IMR-90 (cell line): ENCODE measurements around the gene SF3B2. TPM values are rescaled to one million over a fixed set of nuclear protein-coding genes. Genes with fewer than 3 reads are reported as not detected.

Experiments
- ATAC-seq: fragments of 200-7000 bp; cut with Tn5 transposase; 2 replicates; pipeline ENCODE4 v1.9.1; 2020; ENCODE audit warnings: low read depth, mild to moderate bottlenecking, moderate library complexity
- BruUV-seq: library from RNA; stranded (reverse); fragments of 400-500 nt; replicated peaks from 2 replicates; lab custom pipeline; 2021; lab: Mats Ljungman, UMichigan
- CTCF ChIA-PET: fragments of 300-600 bp; formaldehyde crosslinking; extraction: SDS; loops from one replicate; lab custom pipeline; 2021; ENCODE audit warnings: antibody characterized with exemption; lab: Yijun Ruan, JAX
- POLR2A ChIA-PET: fragments of 300-600 bp; sonication (Branson Sonifier 250); formaldehyde crosslinking; loops from one replicate; lab custom pipeline; 2022; ENCODE audit warnings: antibody characterized with exemption; ENCODE audit not compliant: unreplicated experiment; lab: Charles Lee
- DNase-seq: peaks from one replicate; pipeline ENCODE4 v3.0.0; 2013
- H2AFZ ChIP-seq: replicated peaks from 2 replicates; pipeline ENCODE3; 2013; ENCODE audit warnings: low read length, mild to moderate bottlenecking; ENCODE audit not compliant: poor library complexity
- H2AK5ac ChIP-seq: 2 replicates; pipeline ENCODE4 v1.6.1; 2013; ENCODE audit warnings: low read depth, low read length, inconsistent platforms
- H2AK9ac ChIP-seq: replicated peaks from 2 replicates; pipeline ENCODE3; 2013; ENCODE audit warnings: mild to moderate bottlenecking, low read depth, low read length, moderate library complexity; ENCODE audit not compliant: poor library complexity
- H2BK120ac ChIP-seq: 2 replicates; pipeline ENCODE4 v1.6.1; 2013; ENCODE audit warnings: low read depth, low read length, inconsistent platforms
- H2BK15ac ChIP-seq: 3 replicates; pipeline ENCODE4 v1.6.1; 2013; ENCODE audit warnings: low read depth, low read length, inconsistent platforms
- H2BK20ac ChIP-seq: 2 replicates; pipeline ENCODE4 v1.6.1; 2013; ENCODE audit warnings: low read depth, mild to moderate bottlenecking, inconsistent platforms, low read length, moderate library complexity
- H2BK5ac ChIP-seq: 2 replicates; pipeline ENCODE4 v1.6.1; 2013; ENCODE audit warnings: mild to moderate bottlenecking, low read depth, low read length, inconsistent platforms; ENCODE audit not compliant: poor library complexity, severe bottlenecking
- H3K14ac ChIP-seq: replicated peaks from 2 replicates; pipeline ENCODE4 v1.6.1; 2013; ENCODE audit warnings: low read depth, low read length, inconsistent platforms
- H3K18ac ChIP-seq: 2 replicates; pipeline ENCODE4 v1.6.1; 2013; ENCODE audit warnings: low read depth, low read length, control low read depth
- H3K23ac ChIP-seq: 2 replicates; pipeline ENCODE4 v1.6.1; 2013; ENCODE audit warnings: low read depth, low read length, inconsistent platforms
- H3K27ac ChIP-seq: 2 replicates; pipeline ENCODE4 v1.5.1; 2013; ENCODE audit warnings: mild to moderate bottlenecking, control low read depth, low read length; ENCODE audit not compliant: insufficient read depth
- H3K27me3 ChIP-seq: 2 replicates; pipeline ENCODE4 v1.6.1; 2013; ENCODE audit warnings: low read length; ENCODE audit not compliant: control insufficient read depth, insufficient read depth
- H3K36me3 ChIP-seq: 2 replicates; pipeline ENCODE4 v1.6.1; 2013; ENCODE audit warnings: low read length, mixed read lengths; ENCODE audit not compliant: control insufficient read depth, insufficient read depth
- H3K4ac ChIP-seq: 2 replicates; pipeline ENCODE4 v1.6.1; 2013; ENCODE audit warnings: low read depth, low read length, inconsistent platforms
- H3K4me1 ChIP-seq: 2 replicates; pipeline ENCODE4 v1.6.1; 2013; ENCODE audit warnings: low read length, mixed read lengths; ENCODE audit not compliant: control insufficient read depth, insufficient read depth
- H3K4me2 ChIP-seq: 2 replicates; pipeline ENCODE4 v1.6.1; 2013; ENCODE audit warnings: low read depth, mild to moderate bottlenecking, control low read depth, low read length, moderate library complexity
- H3K4me3 ChIP-seq: 2 replicates; pipeline ENCODE4 v1.5.1; 2013; ENCODE audit warnings: low read depth, mild to moderate bottlenecking, control low read depth, low read length, moderate library complexity; ENCODE audit not compliant: insufficient read depth
- H3K56ac ChIP-seq: 2 replicates; pipeline ENCODE4 v1.6.1; 2013; ENCODE audit warnings: low read length, inconsistent platforms; ENCODE audit not compliant: insufficient read depth; ENCODE audit errors: extremely low read depth
- H3K79me1 ChIP-seq, 2 experiments: 2 replicates each; pipeline ENCODE4 v1.6.1; 2013; ENCODE audit warnings: low read length in 2 of 2, inconsistent platforms in 1 of 2, low read depth in 1 of 2
- H3K9ac ChIP-seq: 2 replicates; pipeline ENCODE4 v1.6.1; 2013; ENCODE audit warnings: low read depth, low read length, control low read depth
- H3K9me1 ChIP-seq: 2 replicates; pipeline ENCODE4 v1.6.1; 2013; ENCODE audit warnings: low read length, inconsistent platforms; ENCODE audit not compliant: insufficient read depth
- H3K9me3 ChIP-seq: 2 replicates; pipeline ENCODE4 v1.6.1; 2013; ENCODE audit warnings: low read length; ENCODE audit not compliant: control insufficient read depth, insufficient read depth
- H4K20me1 ChIP-seq: 2 replicates; pipeline ENCODE4 v1.6.1; 2013; ENCODE audit warnings: low read length, inconsistent platforms; ENCODE audit not compliant: insufficient read depth
- H4K5ac ChIP-seq: 2 replicates; pipeline ENCODE4 v1.6.1; 2013; ENCODE audit warnings: mild to moderate bottlenecking, low read depth, low read length, control low read depth
- H4K8ac ChIP-seq, 2 experiments: 2 replicates each; pipeline ENCODE4 v1.6.1; 2013; ENCODE audit warnings: low read depth in 2 of 2, low read length in 2 of 2, control low read depth in 1 of 2, inconsistent platforms in 1 of 2
- H4K91ac ChIP-seq: 2 replicates; pipeline ENCODE4 v1.6.1; 2013; ENCODE audit warnings: low read depth, low read length, inconsistent platforms; ENCODE audit not compliant: insufficient read depth
- BHLHE40 ChIP-seq: fragments of 150-350 bp; IDR thresholded peaks from 2 replicates; pipeline ENCODE4 v1.6.1; 2016; ENCODE audit warnings: mild to moderate bottlenecking, low read depth, low read length
- CEBPB ChIP-seq: IDR thresholded peaks from 2 replicates; pipeline ENCODE4 v1.6.1; 2012; ENCODE audit warnings: low read depth, low read length, improper control_type of control experiment
- CHD1 ChIP-seq: IDR thresholded peaks from 2 replicates; pipeline ENCODE4 v1.6.1; 2012; ENCODE audit warnings: low read depth, low read length, improper control_type of control experiment
- FOS ChIP-seq: fragments of 150-350 bp; IDR thresholded peaks from 2 replicates; pipeline ENCODE4 v1.6.1; 2016; ENCODE audit warnings: low read depth, low read length
- MAFK ChIP-seq: IDR thresholded peaks from 2 replicates; pipeline ENCODE4 v1.6.1; 2012; ENCODE audit warnings: low read depth, low read length, improper control_type of control experiment
- MAZ ChIP-seq: IDR thresholded peaks from 2 replicates; pipeline ENCODE4 v1.6.1; 2012; ENCODE audit warnings: low read depth, mild to moderate bottlenecking, low read length, improper control_type of control experiment, moderate library complexity, borderline replicate concordance
- MXI1 ChIP-seq: IDR thresholded peaks from 2 replicates; pipeline ENCODE4 v1.6.1; 2012; ENCODE audit warnings: low read depth, mild to moderate bottlenecking, low read length, moderate library complexity, borderline replicate concordance
- NFE2L2 ChIP-seq: fragments of 150-350 bp; IDR thresholded peaks from 2 replicates; pipeline ENCODE4 v1.6.1; 2016; ENCODE audit warnings: low read depth, mild to moderate bottlenecking, low read length
- POLR2A ChIP-seq: IDR thresholded peaks from 2 replicates; pipeline ENCODE4 v1.6.1; 2012; ENCODE audit warnings: mild to moderate bottlenecking, low read depth, low read length
- RCOR1 ChIP-seq: IDR thresholded peaks from 2 replicates; pipeline ENCODE4 v1.6.1; 2012; ENCODE audit warnings: mild to moderate bottlenecking, low read length, improper control_type of control experiment; ENCODE audit not compliant: insufficient replicate concordance
- RFX5 ChIP-seq: IDR thresholded peaks from 2 replicates; pipeline ENCODE4 v1.8.0; 2012; ENCODE audit warnings: low read depth, mild to moderate bottlenecking, low read length, moderate library complexity
- SMC3 ChIP-seq: fragments of 150-350 bp; IDR thresholded peaks from 2 replicates; pipeline ENCODE4 v1.6.1; 2016; ENCODE audit warnings: low read depth, mild to moderate bottlenecking, antibody characterized with exemption, low read length, moderate library complexity
- WGBS, 2 experiments: methylation state at CpG; one replicate each; pipeline versions ENCODE4 v1.1.5 to v1.1.7; 2013; ENCODE audit warnings: missing lambda C conversion rate in 2 of 2; ENCODE audit not compliant: insufficient read length in 1 of 2; ENCODE audit errors: extremely low coverage in 2 of 2; 5-methylcytosine and 5-hydroxymethylcytosine counted together
- dilution Hi-C: fragments of 300-500 bp; cut with HindIII; formaldehyde crosslinking; loops from one replicate; pipeline ENCODE4 v1.14.3; 2018; ENCODE audit warnings: low sequenced_read_pairs; ENCODE audit not compliant: unreplicated experiment
- in situ Hi-C: fragments of 300-500 bp; cut with MboI; formaldehyde crosslinking; loops from 3 replicates; pipeline ENCODE4 v1.14.3; 2019; ENCODE audit warnings: low sequenced_read_pairs, inconsistent platforms, mixed read lengths
- intact Hi-C: fragments of 100-400 bp; cut with micrococcal nuclease; formaldehyde crosslinking; loops from 2 replicates; pipeline ENCODE4 v1.10.0; 2022
- polyA plus RNA-seq, 3 experiments: library from polyadenylated mRNA; depleted of rRNA; stranded (reverse); fragments of >200 nt; gene quantifications; 2 replicates each; pipeline ENCODE4 v1.2.3, GENCODE V29; 2012; ENCODE audit warnings: low replicate concordance in 1 of 3
- total RNA-seq: library from RNA; depleted of rRNA; stranded (reverse); fragments of >200 nt; gene quantifications from 2 replicates; pipeline ENCODE4 v1.2.3, GENCODE V29; 2012
- TF ChIP-seq, protein P1 (sequence below): fragments of 150-350 bp; IDR thresholded peaks from 2 replicates; pipeline ENCODE4 v1.6.1; 2016; ENCODE audit warnings: low read depth, mild to moderate bottlenecking, low read length, moderate library complexity, borderline replicate concordance
- TF ChIP-seq, protein P2 (sequence below): conservative IDR thresholded peaks from 2 replicates; pipeline ENCODE4 v1.5.1; 2012; ENCODE audit warnings: mild to moderate bottlenecking, low read depth, low read length, improper control_type of control experiment
- TF ChIP-seq, protein P3 (sequence below): fragments of 150-350 bp; IDR thresholded peaks from 2 replicates; pipeline ENCODE4 v1.6.1; 2017; ENCODE audit warnings: mild to moderate bottlenecking, antibody characterized with exemption, low read length, low read depth

SF3B2 gene
- total and polyA plus RNA-seq, 2 of the 4 experiments (the other 2 are of a cell fraction) = 120 to 122 TPM

DNA sequence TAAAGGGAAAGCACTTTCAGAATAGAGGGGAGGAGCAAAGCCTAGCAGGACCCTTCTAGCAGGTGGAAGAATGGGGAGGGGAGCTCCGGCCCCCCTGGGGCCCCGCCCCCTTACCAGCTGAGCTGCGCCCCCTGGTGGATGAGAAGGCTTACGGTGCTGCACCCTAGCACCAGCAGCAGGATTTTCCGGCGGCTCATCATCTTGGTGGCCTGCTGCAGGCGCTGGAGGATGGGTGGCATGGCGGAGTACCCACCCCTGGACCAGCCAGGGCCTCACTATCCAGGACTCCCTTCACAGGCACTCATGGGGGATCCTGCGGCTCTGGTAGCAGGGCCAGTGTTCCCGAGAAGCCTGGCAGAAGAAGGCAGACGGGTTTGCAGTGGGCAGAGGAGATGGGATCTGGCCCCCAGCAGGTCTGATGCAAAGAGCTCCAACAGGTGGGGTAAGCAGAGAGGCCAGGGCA lies 7.0 kb upstream of the SF3B2 start:
- Histone ChIP-seq H3K4me2 (0 out of 2 replicates have a peak overlapping the region, but pooled peaks have one; percentile 30), H2AK9ac (no peak overlapping the region), H3K4ac (no peak overlapping the region), H2BK120ac (no peak overlapping the region), H3K14ac (no peak overlapping the region), H2BK5ac (no peak overlapping the region), H3K23ac (no peak overlapping the region), H2BK15ac (no peak overlapping the region), H4K20me1 (no peaks in the 10 kb centered on the region), H3K36me3 (no peaks in the 10 kb centered on the region), H4K5ac (0 out of 2 replicates have a peak overlapping the region, but pooled peaks have one; percentile 22), H4K91ac (no peak overlapping the region), H3K56ac (no peak overlapping the region), H3K4me1 (no peaks in the 10 kb centered on the region), H3K4me3 (no peak overlapping the region), H3K27me3 (peaks cover 31% of the 10 kb centered on the region), H3K18ac (no peak overlapping the region), H3K9me3 (no peaks in the 10 kb centered on the region; the same call in 1 of the 2 replicates), H3K9ac (no peak overlapping the region), H2AFZ (peak overlapping the region; percentile 18), H3K9me1 (no peaks in the 10 kb centered on the region), H4K8ac (peak overlapping the region in 1 of 2 experiments; percentile 33; a peak in 1 of 4 replicates), H2AK5ac (no peak overlapping the region), H3K27ac (no peak overlapping the region), H3K79me1 (no peaks in the 10 kb centered on the region), H2BK20ac (no peak overlapping the region)
- ChIA-PET CTCF (interaction anchor here (0.7 to 1.7 kb wide), 7 partner anchors 11 to 334 kb away, joined by 3 to 5 read pairs (median 4); partner anchors contain the start of genes BANF1 and EIF1AD), POLR2A (interaction anchor here (0.6 kb wide), 1 partner anchor 202 kb away, joined by 3 read pairs; no protein-coding TSS in a partner anchor)
- in situ Hi-C loops = no loop called here
- DNase-seq (peak; percentile 70), ATAC-seq (peak; percentile 96)
- no TSS peak for BruUV-seq
- intact Hi-C loops = loop anchor here (2.0 kb wide), 1 partner anchor 42 kb away; the partner anchor contains the start of genes BANF1 and EIF1AD
- 0% methylated on average over 3 of the region's 11 CpGs; no CpG with 5 or more reads in 1 of the 2 experiments for WGBS, 2 experiments
- dilution Hi-C loops = no loop called here
- no peak for TF ChIP-seq MAFK
- no peak for TF ChIP-seq BHLHE40
- no peak for TF ChIP-seq NFE2L2
- TF ChIP-seq, protein P1, sequence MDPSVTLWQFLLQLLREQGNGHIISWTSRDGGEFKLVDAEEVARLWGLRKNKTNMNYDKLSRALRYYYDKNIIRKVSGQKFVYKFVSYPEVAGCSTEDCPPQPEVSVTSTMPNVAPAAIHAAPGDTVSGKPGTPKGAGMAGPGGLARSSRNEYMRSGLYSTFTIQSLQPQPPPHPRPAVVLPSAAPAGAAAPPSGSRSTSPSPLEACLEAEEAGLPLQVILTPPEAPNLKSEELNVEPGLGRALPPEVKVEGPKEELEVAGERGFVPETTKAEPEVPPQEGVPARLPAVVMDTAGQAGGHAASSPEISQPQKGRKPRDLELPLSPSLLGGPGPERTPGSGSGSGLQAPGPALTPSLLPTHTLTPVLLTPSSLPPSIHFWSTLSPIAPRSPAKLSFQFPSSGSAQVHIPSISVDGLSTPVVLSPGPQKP = no peak
- no peak for TF ChIP-seq RFX5
- TF ChIP-seq POLR2A = no peak
- TF ChIP-seq, protein P2, sequence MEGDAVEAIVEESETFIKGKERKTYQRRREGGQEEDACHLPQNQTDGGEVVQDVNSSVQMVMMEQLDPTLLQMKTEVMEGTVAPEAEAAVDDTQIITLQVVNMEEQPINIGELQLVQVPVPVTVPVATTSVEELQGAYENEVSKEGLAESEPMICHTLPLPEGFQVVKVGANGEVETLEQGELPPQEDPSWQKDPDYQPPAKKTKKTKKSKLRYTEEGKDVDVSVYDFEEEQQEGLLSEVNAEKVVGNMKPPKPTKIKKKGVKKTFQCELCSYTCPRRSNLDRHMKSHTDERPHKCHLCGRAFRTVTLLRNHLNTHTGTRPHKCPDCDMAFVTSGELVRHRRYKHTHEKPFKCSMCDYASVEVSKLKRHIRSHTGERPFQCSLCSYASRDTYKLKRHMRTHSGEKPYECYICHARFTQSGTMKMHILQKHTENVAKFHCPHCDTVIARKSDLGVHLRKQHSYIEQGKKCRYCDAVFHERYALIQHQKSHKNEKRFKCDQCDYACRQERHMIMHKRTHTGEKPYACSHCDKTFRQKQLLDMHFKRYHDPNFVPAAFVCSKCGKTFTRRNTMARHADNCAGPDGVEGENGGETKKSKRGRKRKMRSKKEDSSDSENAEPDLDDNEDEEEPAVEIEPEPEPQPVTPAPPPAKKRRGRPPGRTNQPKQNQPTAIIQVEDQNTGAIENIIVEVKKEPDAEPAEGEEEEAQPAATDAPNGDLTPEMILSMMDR = peak; percentile 88
- TF ChIP-seq RCOR1 = peak; percentile 80
- peak; percentile 68 for TF ChIP-seq SMC3
- TF ChIP-seq CEBPB = no peak
- TF ChIP-seq CHD1 = no peak
- no peak for TF ChIP-seq FOS
- peak; percentile 88; the same call in 1 of the 2 replicates for TF ChIP-seq MAZ
- no peak for TF ChIP-seq MXI1
- TF ChIP-seq, protein P3, sequence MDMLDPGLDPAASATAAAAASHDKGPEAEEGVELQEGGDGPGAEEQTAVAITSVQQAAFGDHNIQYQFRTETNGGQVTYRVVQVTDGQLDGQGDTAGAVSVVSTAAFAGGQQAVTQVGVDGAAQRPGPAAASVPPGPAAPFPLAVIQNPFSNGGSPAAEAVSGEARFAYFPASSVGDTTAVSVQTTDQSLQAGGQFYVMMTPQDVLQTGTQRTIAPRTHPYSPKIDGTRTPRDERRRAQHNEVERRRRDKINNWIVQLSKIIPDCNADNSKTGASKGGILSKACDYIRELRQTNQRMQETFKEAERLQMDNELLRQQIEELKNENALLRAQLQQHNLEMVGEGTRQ = no peak
